ENCODE data around the gene RUSC1.

Gene RUSC1

GRCh38 chr1:155323729-155324036 is 3.0 kb downstream of the RUSC1 start:
- ChIA-PET CTCF (interaction anchor here (0.6 to 13.1 kb wide), 20 partner anchors 11 to 217 kb away, joined by 3 to 253 read pairs (median 4); partner anchors contain the start of genes CLK2, ENTREP3 and HCN3), POLR2A (interaction anchor here (0.8 to 2.3 kb wide), 7 partner anchors 12 to 239 kb away, joined by 3 to 11 read pairs (median 4); partner anchors contain the start of genes ASH1L, CLK2, ENTREP3 and FDPS)
- peak; percentile 42 for DNase-seq (ENCODE audit: low read depth, low spot score)
- TF ChIP-seq CTCF (IDR thresholded peaks at IDR 0.05; ENCODE audit: insufficient read depth, low read length, missing control alignments): no peak
- H3K4me3 ChIP-seq (ENCODE audit: low read depth, low read length): peak overlapping the region; percentile 84

GRCh38 chr1:155324037-155324716 is 3.5 kb downstream of the RUSC1 start:
- POLR2A ChIA-PET: interaction anchor here (0.8 to 2.3 kb wide), 5 partner anchors 16 to 239 kb away, joined by 3 to 11 read pairs (median 5); partner anchors contain the start of genes ASH1L, CLK2 and FDPS
- H3K4me3 ChIP-seq (ENCODE audit: low read depth, low read length): peak overlapping the region; percentile 84
- TF ChIP-seq CTCF (IDR thresholded peaks at IDR 0.05; ENCODE audit: insufficient read depth, low read length, missing control alignments): no peak
- CTCF ChIA-PET: interaction anchor here (0.6 to 13.1 kb wide), 19 partner anchors 11 to 216 kb away, joined by 3 to 253 read pairs (median 5); partner anchors contain the start of genes CLK2, ENTREP3 and HCN3
- DNase-seq (ENCODE audit: low read depth, low spot score): peak; percentile 70

- peak; percentile 64 for TF ChIP-seq CTCF (IDR thresholded peaks at IDR 0.05; ENCODE audit: insufficient read depth, low read length, missing control alignments)
- POLR2A ChIA-PET: interaction anchor here (2.2 to 2.3 kb wide), 2 partner anchors 17 to 52 kb away, joined by 9 to 11 read pairs; partner anchors contain the start of genes CLK2 and FDPS
- DNase-seq (ENCODE audit: low read depth, low spot score): no peak
These were observed 4.3 kb downstream of the RUSC1 start for GRCh38 chr1:155324717-155325602.

GRCh38 chr1:155325603-155325893 is 4.9 kb downstream of the RUSC1 start:
- POLR2A ChIA-PET: no interaction called here
- peak overlapping the region; percentile 84 for H3K4me3 ChIP-seq (ENCODE audit: low read depth, low read length)
- no peak for TF ChIP-seq CTCF (IDR thresholded peaks at IDR 0.05; ENCODE audit: insufficient read depth, low read length, missing control alignments)
- CTCF ChIA-PET: interaction anchor here (0.6 to 13.1 kb wide), 5 partner anchors 9 to 117 kb away, joined by 3 to 253 read pairs (median 3); partner anchors contain the start of genes ENTREP3 and MTX1
- no peak for DNase-seq (ENCODE audit: low read depth, low spot score)

More at GRCh38 chr1:155324717-155325602, 4.3 kb downstream of the RUSC1 start:
- H3K4me3 ChIP-seq (ENCODE audit: low read depth, low read length): peak overlapping the region; percentile 84
- CTCF ChIA-PET: interaction anchor here (0.6 to 13.1 kb wide), 6 partner anchors 9 to 73 kb away, joined by 3 to 253 read pairs (median 4); partner anchors contain the start of gene ENTREP3

- no peak for TF ChIP-seq CTCF (IDR thresholded peaks at IDR 0.05; ENCODE audit: insufficient read depth, low read length, missing control alignments)
- POLR2A ChIA-PET: no interaction called here
- CTCF ChIA-PET: interaction anchor here (0.6 to 13.1 kb wide), 5 partner anchors 18 to 118 kb away, joined by 3 to 253 read pairs (median 3); partner anchors contain the start of genes ENTREP3 and MTX1
- DNase-seq (ENCODE audit: low read depth, low spot score): no peak
- no peak overlapping the region; the same call in 1 of the 2 replicates for H3K4me3 ChIP-seq (ENCODE audit: low read depth, low read length)
These were observed 5.4 kb downstream of the RUSC1 start for GRCh38 chr1:155326020-155326526.

Data from AG04449 (cell line).